SH-SY5Y (cell line): ENCODE results near the gene NEK10.

Experiments used
- GATA2 ChIP-seq: IDR thresholded peaks from 2 replicates; pipeline ENCODE4 v1.6.1; 2011; ENCODE audit warnings: mild to moderate bottlenecking, low read depth, low read length
- GATA3 ChIP-seq: IDR thresholded peaks from 2 replicates; pipeline ENCODE4 v1.6.1; 2011; ENCODE audit warnings: low read depth, mild to moderate bottlenecking, low read length, moderate library complexity

- no peak for TF ChIP-seq GATA2
- TF ChIP-seq GATA3, result no peak
Measured at GRCh38 chr3:27325419-27325818, 43.8 kb downstream of the NEK10 start.
